ENCODE results near the gene RAB29.

GRCh38 chr1:205767248-205767647, 8.0 kb downstream of the RAB29 start:
- TF ChIP-seq POU6F1 (CRISPR knock-in tag; IDR thresholded peaks at IDR 0.05; ENCODE audit: borderline replicate concordance, low read depth) (no peak), PATZ1 (CRISPR knock-in tag; IDR thresholded peaks at IDR 0.05; ENCODE audit: borderline replicate concordance) (no peak), CSRNP3 (CRISPR knock-in tag; IDR thresholded peaks at IDR 0.05) (no peak), ISL1 (CRISPR knock-in tag; IDR thresholded peaks at IDR 0.05) (no peak)
